Measurements from ENCODE around the gene PSMG3.

Gene PSMG3

DNA sequence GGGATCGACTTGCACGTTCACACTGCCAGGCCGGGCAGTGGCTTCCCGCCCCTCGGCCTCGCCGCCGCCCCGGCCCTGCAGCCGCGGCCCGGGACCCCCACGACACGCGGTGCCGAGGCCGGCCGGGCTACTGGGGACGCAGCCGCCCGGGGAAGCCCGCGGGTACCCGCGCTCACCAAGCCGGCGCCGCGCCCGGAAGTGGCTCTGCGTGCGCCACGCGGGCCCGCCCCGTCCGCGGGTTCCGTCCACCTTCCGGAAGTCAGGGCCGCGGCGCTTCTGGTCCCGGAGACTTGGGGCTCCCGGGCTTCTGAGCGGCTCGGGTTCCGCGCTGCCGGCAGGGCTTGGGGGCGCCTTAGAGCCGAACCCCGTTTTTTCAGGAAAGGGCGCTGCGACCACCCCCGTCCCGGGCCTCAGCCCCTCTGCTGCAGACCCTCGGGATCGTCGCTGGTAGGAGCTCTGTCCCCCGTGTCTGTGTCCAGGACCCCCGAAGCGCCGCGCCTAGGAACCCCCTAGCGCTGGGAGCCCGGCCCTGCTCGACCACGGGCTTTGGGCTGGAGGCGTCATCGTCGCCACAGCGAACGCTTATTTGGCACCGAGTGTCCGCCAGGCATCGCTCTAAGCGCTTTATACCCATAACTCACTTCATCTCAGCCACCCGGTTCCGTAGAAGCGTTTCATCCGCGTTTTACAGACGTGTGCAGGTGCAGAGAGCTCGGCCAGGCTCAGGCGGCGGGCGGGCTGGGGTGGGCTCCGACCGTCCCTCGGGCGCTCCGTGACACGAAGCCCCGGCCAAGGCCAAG, at the start of gene PSMG3:
Gene PSMG3 (minus strand): TSS at position 200 of the 800 bp plus-strand sequence. CDS start 693 bp downstream, outside the sequence.
- FAIRE-seq: no peak
- DNase-seq (ENCODE audit: insufficient read length, low spot score): peak; percentile 96

- no peak for FAIRE-seq
- DNase-seq (ENCODE audit: insufficient read length, low spot score): no peak
Measured at GRCh38 chr7:1618475-1618874, 48.6 kb upstream of the PSMG3 start.

DNA sequence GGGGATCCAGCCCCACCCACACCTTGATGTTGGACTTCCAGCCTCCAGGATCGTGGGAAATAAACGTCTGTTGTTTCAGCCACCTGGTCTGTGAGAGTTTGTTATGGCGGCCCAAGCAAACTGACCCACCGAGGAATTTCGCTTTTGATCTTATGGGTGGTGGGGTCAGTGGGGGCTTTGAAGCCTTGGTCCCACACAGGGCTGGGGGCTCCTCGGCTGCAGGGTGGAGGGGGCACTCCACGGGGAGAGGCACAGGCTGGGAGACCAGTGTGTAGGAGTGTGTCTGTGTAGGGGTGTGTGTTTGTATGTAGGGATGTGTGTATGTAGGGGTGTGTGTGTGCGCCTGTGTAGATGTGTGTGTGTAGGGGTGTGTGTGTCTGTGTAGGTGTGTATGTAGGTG, 48.1 kb upstream of the PSMG3 start:
- DNase-seq (ENCODE audit: insufficient read length, low spot score) (no peak), FAIRE-seq (no peak)

GRCh38 chr7:1616741-1617140, 46.9 kb upstream of the PSMG3 start:
- FAIRE-seq (peak; percentile 16), DNase-seq (ENCODE audit: insufficient read length, low spot score) (no peak)

DNA sequence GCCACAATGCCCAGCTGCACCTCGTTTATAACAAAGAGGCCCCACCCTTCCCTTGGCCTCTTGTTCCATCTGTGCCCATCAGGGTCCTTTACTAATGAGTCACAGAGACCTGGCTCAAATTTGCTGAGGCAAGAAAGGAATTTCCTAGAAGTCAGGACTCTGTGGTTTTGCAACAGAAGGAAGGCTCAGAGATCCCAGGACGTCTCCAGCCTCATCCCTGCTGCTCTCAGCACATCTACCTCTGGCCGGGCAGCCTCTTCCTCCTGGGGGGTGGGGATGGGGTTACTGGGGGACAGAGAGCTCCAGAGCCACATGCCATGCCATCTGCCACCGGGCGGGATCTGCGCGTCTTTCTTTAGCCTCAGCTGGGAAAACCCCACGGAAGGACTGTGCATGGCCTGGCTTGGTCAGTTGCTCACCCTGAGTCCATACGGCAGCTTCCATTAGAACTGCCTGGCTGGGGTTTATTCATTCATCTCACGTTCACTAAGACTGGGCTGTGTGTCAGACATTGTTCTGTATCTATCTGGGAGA, 41.9 kb upstream of the PSMG3 start:
- DNase-seq (ENCODE audit: insufficient read length, low spot score) (peak; percentile 98), FAIRE-seq (peak; percentile 89)

DNA sequence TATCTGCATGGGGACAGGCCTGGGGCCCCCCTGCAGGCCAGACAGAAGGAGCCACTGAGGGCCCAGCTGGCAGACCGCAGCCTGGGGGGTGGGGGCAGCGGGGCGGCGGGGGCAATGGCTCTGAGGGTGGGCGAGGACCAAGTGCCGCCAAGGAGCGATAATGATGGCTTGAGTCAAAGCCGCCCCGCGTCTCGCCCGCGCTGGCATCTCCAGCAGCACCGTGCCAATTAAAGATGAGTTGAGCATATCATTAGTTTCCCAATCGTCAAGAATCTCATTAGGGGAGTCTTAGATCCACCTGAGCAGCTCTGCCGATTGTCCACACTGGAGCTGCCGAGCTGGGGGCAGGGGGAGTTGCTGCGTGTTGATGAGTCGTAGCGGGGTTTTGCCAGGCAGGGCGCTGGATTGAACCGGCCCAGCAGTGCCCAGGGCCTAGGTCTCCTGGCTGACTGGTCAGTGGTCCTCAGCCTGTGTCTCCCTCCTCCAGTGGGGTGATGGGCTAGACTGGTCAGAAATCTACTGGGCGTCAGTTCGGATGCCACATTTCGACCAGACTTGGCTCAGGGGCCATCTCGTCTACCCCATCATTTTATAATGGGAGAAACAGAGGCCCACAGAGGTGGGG, 41.0 kb upstream of the PSMG3 start:
- FAIRE-seq: peak; percentile 81

DNA sequence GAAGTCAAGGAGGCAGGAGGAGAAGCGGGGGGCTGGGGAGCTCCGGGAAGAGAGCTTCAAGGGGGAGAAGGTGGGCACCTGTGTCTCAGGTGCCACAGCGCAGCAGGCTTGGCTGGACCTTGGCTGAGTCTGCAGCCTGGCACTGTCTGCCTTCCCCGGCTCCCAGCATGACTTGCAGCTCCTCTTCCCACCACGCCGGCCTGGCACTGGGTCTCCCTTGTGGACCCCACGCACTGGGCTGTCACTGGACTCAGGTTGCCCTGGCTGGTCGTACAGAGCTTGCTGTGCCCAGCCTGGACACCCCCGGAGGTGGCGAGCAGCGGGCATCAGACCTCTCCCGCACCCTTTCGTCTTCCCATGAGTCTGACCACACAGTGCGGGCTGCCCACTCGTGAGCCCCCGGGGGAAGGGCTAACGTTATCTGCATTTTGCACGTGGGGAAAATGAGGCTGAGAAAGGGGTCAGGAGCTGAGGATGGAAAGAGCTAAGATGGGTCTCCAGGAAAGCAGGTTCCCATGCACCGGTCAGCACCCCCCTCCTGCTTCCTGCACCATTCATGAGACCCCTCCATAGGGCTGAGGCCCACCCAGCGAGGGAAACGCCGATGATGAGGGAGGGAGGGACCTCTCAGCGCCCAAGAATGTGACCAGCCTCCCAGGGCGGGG, 40.3 kb upstream of the PSMG3 start:
- DNase-seq (ENCODE audit: insufficient read length, low spot score) (no peak), FAIRE-seq (no peak)

More for the DNA sequence above, 41.0 kb upstream of the PSMG3 start:
- DNase-seq (ENCODE audit: insufficient read length, low spot score): no peak

DNA sequence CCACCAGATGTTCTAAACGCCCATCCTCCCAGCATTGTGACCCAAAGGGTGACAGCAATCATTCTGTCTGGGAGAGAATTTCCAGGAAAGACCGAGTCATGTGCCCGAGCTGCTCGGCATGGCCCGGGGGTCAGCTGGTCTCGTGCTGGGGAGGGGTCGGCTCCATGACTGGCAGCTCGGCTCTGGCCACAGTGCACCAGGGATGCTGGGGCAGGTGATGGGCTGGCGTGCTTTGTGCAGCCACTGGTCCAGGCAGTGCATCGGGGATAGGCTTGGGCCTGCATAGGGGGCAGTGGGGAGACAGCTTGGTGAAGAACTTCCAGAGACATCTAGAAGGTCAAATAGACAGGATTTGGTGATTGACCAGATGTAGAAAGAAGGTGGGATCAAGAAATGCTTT, 39.2 kb upstream of the PSMG3 start:
- DNase-seq (ENCODE audit: insufficient read length, low spot score) (no peak), FAIRE-seq (no peak)

GRCh38 chr7:1608318-1608717, 38.5 kb upstream of the PSMG3 start:
- no peak for FAIRE-seq
- no peak for DNase-seq (ENCODE audit: insufficient read length, low spot score)

DNA sequence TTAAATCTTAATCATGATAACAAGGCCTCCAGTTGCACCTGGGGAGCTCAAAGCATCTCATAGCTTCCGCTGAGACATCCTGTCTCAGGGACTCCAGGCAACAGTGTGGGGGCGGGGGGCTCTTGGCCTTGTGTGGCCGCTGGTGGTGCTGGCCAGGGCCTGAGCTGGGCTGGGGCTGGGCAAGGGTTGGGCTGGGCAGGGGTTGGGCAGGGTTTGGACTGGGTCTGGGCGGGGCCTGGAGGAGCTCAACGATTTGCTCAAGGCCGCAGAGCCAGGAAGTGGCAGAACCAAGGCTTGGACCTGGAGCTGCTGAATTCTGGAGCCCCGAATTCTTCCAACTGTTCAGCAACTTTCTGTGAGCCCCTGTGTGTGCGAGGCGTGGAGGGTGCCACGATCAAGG, 37.9 kb upstream of the PSMG3 start:
- FAIRE-seq (no peak), DNase-seq (ENCODE audit: insufficient read length, low spot score) (no peak)

- no peak for DNase-seq (ENCODE audit: insufficient read length, low spot score)
- FAIRE-seq: no peak
Measured at GRCh38 chr7:1607001-1607400, 37.2 kb upstream of the PSMG3 start.

GRCh38 chr7:1604383-1604782, 34.6 kb upstream of the PSMG3 start:
- no peak for DNase-seq (ENCODE audit: insufficient read length, low spot score)
- FAIRE-seq: no peak

DNA sequence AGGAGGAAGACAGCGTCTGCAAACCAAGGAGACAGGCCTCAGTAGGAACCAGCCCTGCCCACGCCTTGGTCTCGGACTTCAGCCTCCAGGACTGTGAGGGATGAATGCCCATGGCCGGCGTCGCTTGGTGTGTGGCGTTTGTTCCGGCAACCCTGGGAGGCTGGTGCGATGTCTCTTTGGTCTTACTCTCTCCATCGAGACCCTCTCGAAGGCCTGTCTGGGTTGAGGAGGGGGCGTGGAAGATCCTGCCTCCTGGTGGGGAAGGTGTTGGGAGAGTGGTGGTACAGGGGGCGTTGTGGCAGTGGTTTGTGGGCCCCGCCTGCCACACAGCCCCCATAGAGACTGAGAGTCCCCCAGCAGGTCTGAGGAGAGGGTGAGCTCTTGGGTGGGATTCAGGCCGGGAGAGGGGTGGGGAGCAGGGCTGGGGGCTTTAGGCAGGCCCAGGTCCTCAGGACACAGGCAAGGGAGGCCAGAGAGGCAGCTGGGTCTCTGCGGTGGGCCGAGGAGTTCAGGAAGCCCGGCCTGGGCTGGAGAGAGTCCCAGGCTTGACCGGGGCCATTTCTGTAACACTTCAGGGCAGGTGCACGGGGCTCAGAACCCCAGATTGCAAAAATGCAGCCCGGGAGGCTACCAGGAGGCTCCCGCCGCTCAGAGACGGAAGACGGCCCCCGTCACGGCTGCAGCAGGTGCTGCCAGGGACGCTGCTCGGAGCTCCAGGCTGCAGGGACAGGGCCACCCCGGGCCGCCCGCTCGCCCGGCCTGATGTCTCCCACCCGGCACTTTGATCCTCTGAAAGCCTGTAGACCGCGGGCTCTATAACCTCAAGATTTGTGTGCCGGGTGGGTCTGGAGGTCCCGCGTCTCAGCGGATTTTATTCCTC, 33.8 kb upstream of the PSMG3 start:
- DNase-seq (ENCODE audit: insufficient read length, low spot score): no peak
- FAIRE-seq: peak; percentile 33

GRCh38 chr7:1602386-1602785, 32.6 kb upstream of the PSMG3 start:
- FAIRE-seq (no peak), DNase-seq (ENCODE audit: insufficient read length, low spot score) (no peak)

DNA sequence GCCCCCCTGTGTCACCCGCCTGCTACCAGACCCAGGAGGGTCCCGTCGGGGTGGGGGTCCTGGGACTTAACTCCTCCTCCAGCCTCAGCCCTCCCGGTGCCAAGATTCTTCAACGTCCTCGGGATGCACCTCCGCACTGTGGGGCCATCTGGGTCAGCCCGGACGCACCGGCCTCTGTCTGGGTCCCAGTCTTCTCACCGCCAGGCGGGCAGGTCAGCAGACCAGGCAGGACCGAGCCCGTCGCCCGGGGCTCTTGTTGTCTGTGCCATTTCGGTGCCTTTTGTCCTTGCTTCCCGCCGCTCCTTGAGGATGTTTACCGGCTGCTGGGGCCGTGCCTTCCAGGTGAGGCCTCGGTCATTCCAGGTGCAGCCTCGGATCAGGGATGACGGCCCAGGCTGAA, 32.1 kb upstream of the PSMG3 start:
- no peak for DNase-seq (ENCODE audit: insufficient read length, low spot score)

DNA sequence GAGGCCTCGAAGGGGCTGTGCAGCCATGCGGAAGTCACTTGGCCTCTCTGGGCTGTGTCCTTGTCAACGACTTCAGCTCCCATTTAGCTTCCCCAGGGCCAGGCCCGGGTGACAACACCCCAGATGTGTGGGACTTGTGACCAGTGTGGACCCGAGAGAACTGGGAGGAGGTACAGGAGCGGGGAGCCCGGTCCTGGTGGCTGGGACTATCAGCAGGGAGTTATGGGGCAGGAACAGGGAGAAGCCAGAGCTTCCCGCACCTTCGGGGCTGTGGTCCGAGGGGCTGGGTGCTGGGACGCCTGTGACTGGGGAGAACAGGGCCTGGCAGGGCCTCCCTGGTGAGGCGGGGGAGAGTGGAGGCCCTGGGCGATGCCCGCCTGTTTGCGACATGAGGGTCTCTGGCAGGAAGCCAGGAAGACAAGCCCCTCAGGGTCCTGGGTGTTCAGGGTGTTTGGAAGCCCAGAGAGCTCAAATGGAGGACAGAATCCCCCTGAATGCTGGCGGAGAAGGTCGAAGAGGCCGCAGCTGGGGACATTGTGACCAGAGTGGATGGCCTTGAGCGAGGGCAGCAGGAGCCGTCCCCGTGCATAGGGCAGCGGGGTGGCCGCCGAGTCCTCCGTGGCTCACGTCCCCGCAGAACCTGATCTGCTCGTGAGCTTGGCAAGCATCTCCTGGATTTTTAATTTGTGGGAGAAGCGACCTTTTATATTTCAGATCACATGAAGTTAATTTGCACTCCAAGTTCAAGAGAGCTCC, 30.0 kb upstream of the PSMG3 start:
- DNase-seq (ENCODE audit: insufficient read length, low spot score) (no peak), FAIRE-seq (no peak)

More for the DNA sequence above, 32.1 kb upstream of the PSMG3 start:
- FAIRE-seq: no peak

GRCh38 chr7:1598961-1599639, 29.3 kb upstream of the PSMG3 start:
- FAIRE-seq: peak; percentile 28
- no peak for DNase-seq (ENCODE audit: insufficient read length, low spot score)

- no peak for DNase-seq (ENCODE audit: insufficient read length, low spot score)
- no peak for FAIRE-seq
Measured at GRCh38 chr7:1598286-1598685, 28.5 kb upstream of the PSMG3 start.

GRCh38 chr7:1597791-1598190, 28.0 kb upstream of the PSMG3 start:
- DNase-seq (ENCODE audit: insufficient read length, low spot score): no peak
- no peak for FAIRE-seq
